NOMO-1 treated with DMSO at 0.1 percent for 48 hours (cell line): ENCODE data around the gene PIERCE2.
"Not testable (repeated sequence)": the region's sequence is repeated elsewhere in the genome, so short reads cannot be mapped to it uniquely, and the experiment has no call there.

Source experiments
- DNase-seq: peaks from one replicate; lab custom pipeline; 2025; ENCODE audit not compliant: unreplicated experiment; lab: John Stamatoyannopoulos, UW

Gene PIERCE2

GRCh38 chr15:55408012-55408928 is at the start of gene PIERCE2, which contains the start of gene CCPG1:
Gene PIERCE2, plus strand, starts transcription at chr15:55408495. Its CDS starts 274 bp downstream, at chr15:55408769.
Gene CCPG1, minus strand, starts transcription at chr15:55408359. Its CDS starts 18,935 bp downstream, at chr15:55389424.
- DNase-seq: peak; percentile 87

- DNase-seq: no peak
Observed at GRCh38 chr15:55360256-55360655, 48.0 kb upstream of the PIERCE2 start.

GRCh38 chr15:55361048-55361447 is 47.2 kb upstream of the PIERCE2 start:
- DNase-seq: no peak

- no peak for DNase-seq
Observed at GRCh38 chr15:55362641-55363040, 45.7 kb upstream of the PIERCE2 start.

GRCh38 chr15:55366981-55367380 is 41.3 kb upstream of the PIERCE2 start:
- DNase-seq: peak; percentile 24

- DNase-seq: peak; percentile 38
Observed at GRCh38 chr15:55372701-55373440, 35.4 kb upstream of the PIERCE2 start.

- DNase-seq: no peak
Observed at GRCh38 chr15:55379095-55379494, 29.2 kb upstream of the PIERCE2 start.

- DNase-seq: no peak
Observed at GRCh38 chr15:55381595-55381994, 26.7 kb upstream of the PIERCE2 start.

GRCh38 chr15:55383687-55384086 is 24.6 kb upstream of the PIERCE2 start:
- DNase-seq: no peak

- no peak for DNase-seq
Observed at GRCh38 chr15:55387027-55387426, 21.3 kb upstream of the PIERCE2 start.

GRCh38 chr15:55389264-55389607 is 19.1 kb upstream of the PIERCE2 start:
- no peak for DNase-seq

GRCh38 chr15:55394694-55395093 is 13.6 kb upstream of the PIERCE2 start:
- DNase-seq: peak; percentile 68

GRCh38 chr15:55398243-55398642 is 10.1 kb upstream of the PIERCE2 start:
- no peak for DNase-seq

- DNase-seq: not testable (repeated sequence)
Observed at GRCh38 chr15:55400050-55400449, 8.2 kb upstream of the PIERCE2 start.

GRCh38 chr15:55401786-55402246 is 6.5 kb upstream of the PIERCE2 start:
- no peak for DNase-seq

- DNase-seq: no peak
Observed at GRCh38 chr15:55402707-55403106, 5.6 kb upstream of the PIERCE2 start.

- peak; percentile 96 for DNase-seq
Observed at GRCh38 chr15:55403531-55403930, 4.8 kb upstream of the PIERCE2 start.

- peak; percentile 52 for DNase-seq
Observed at GRCh38 chr15:55407498-55408011, 740 bp upstream of the PIERCE2 start.

- not testable (repeated sequence) for DNase-seq
Observed at GRCh38 chr15:55408976-55409375, 681 bp downstream of the PIERCE2 start.

- DNase-seq: not testable (repeated sequence)
Observed at GRCh38 chr15:55417678-55418077, 9.4 kb downstream of the PIERCE2 start.

- DNase-seq: peak; percentile 45
Observed at GRCh38 chr15:55420171-55420866, 12.0 kb downstream of the PIERCE2 start.
